Gastroesophageal sphincter (tissue), 4 donors: ENCODE results near the gene MACROD1. TPM values are rescaled to one million over a fixed set of nuclear protein-coding genes. Genes with fewer than 3 reads are reported as not detected.

ENCODE experiments used
- ATAC-seq: fragments of 150-250 bp; one replicate; pipeline ENCODE4 v1.9.1; 2016; ENCODE audit warnings: mild to moderate bottlenecking, moderate library complexity
- H3K27ac ChIP-seq, 4 donors: fragments of 200-600 bp; sonication (generic) in 3 of 4; 1 replicate in 3 of 4; 2 replicates in 1 of 4; pipeline ENCODE4 v1.5.1; 2016 to 2019
- H3K27me3 ChIP-seq: fragments of 200-600 bp; sonication (generic); one replicate; pipeline ENCODE4 v1.5.1; 2019
- H3K36me3 ChIP-seq, 2 donors: fragments of 200-600 bp; sonication (generic); one replicate each; pipeline ENCODE4 v1.5.1; 2019; ENCODE audit warnings: control low read depth in 1 of 2
- H3K4me1 ChIP-seq, 3 donors: fragments of 200-600 bp; sonication (generic); 1 replicate in 2 of 3; 2 replicates in 1 of 3; pipeline ENCODE4 v1.5.1; 2016 to 2019; ENCODE audit warnings: control low read depth in 2 of 3
- H3K4me3 ChIP-seq, 2 donors: fragments of 200-600 bp; sonication (generic); one replicate each; pipeline ENCODE4 v1.5.1; 2019; ENCODE audit warnings: mild to moderate bottlenecking in 1 of 2, moderate library complexity in 1 of 2
- H3K9me3 ChIP-seq, 3 donors: fragments of 200-600 bp; sonication (generic); one replicate each; pipeline ENCODE4 v1.5.1; 2017 to 2019; ENCODE audit warnings: control low read depth in 2 of 3
- CTCF ChIP-seq, 4 experiments: fragments of 200-600 bp in 2 of 4; fragments of 450-650 bp in 2 of 4; sonication (generic) in 1 of 4; IDR thresholded peaks; one replicate each; pipeline ENCODE4 v1.5.1; 2017 to 2019; ENCODE audit warnings: antibody characterized with exemption in 4 of 4, mild to moderate bottlenecking in 2 of 4, moderate library complexity in 2 of 4
- EP300 ChIP-seq: sonication (generic); formaldehyde crosslinking; IDR thresholded peaks from one replicate; pipeline ENCODE4 v1.6.1; 2017; ENCODE audit warnings: antibody characterized with exemption, mild to moderate bottlenecking
- POLR2A ChIP-seq, 2 donors: fragments of 450-650 bp; IDR thresholded peaks; one replicate each; pipeline ENCODE4 v1.6.1; 2017; ENCODE audit warnings: antibody characterized with exemption in 2 of 2, mild to moderate bottlenecking in 2 of 2, moderate library complexity in 1 of 2
- POLR2AphosphoS5 ChIP-seq: sonication (generic); formaldehyde crosslinking; IDR thresholded peaks from one replicate; pipeline ENCODE4 v1.6.1; 2017; ENCODE audit warnings: antibody characterized with exemption
- WGBS, 2 donors: methylation state at CpG; one replicate each; pipeline ENCODE4 v1.1.5; 2018; ENCODE audit warnings: low coverage in 1 of 2; 5-methylcytosine and 5-hydroxymethylcytosine counted together
- total RNA-seq, 4 donors: library from RNA; depleted of rRNA; stranded (reverse); fragments of >200 nt; gene quantifications; one replicate each; pipeline ENCODE4 v1.1.0, GENCODE V29; 2016

Gene MACROD1
- total RNA-seq, 4 donors from 2014 or later: 26.9 to 56.2 (median 30.4) TPM

GRCh38 chr11:64019106-64020037, 146.5 kb downstream of the MACROD1 start:
- Histone ChIP-seq H3K4me1 (no peaks in the 10 kb centered on the region), H3K27ac (no peak overlapping the region), H3K27me3 (no peaks in the 10 kb centered on the region), H3K9me3 (no peaks in the 10 kb centered on the region), H3K4me3 (no peak overlapping the region), H3K36me3 (no peaks in the 10 kb centered on the region)
- TF ChIP-seq CTCF (IDR thresholded peaks at IDR 0.05): no peak
- TF ChIP-seq POLR2AphosphoS5: no peak
- no peak for TF ChIP-seq POLR2A (IDR thresholded peaks at IDR 0.05)
- no peak for TF ChIP-seq EP300
- ATAC-seq: no peak
- WGBS, 2 donors: 85 to 92% methylated on average over 5 to 10 of the region's 27 CpGs

- Histone ChIP-seq H3K27ac (no peak overlapping the region), H3K4me3 (no peak overlapping the region), H3K4me1 (no peaks in the 10 kb centered on the region), H3K27me3 (no peaks in the 10 kb centered on the region), H3K36me3 (no peaks in the 10 kb centered on the region), H3K9me3 (no peaks in the 10 kb centered on the region)
- ATAC-seq: no peak
- TF ChIP-seq POLR2A (IDR thresholded peaks at IDR 0.05) (no peak), EP300 (no peak), POLR2AphosphoS5 (no peak), CTCF (IDR thresholded peaks at IDR 0.05) (no peak)
- WGBS, 2 donors: 100% methylated on average over 1 of the region's 8 CpGs; no CpG with 5 or more reads in 1 of the 2 donors
Observed at GRCh38 chr11:64018310-64018709, 147.6 kb downstream of the MACROD1 start.

GRCh38 chr11:64017945-64018224, 148.0 kb downstream of the MACROD1 start:
- Histone ChIP-seq H3K27me3 (no peaks in the 10 kb centered on the region), H3K9me3 (no peaks in the 10 kb centered on the region), H3K27ac (no peak overlapping the region), H3K36me3 (no peaks in the 10 kb centered on the region), H3K4me3 (no peak overlapping the region), H3K4me1 (no peaks in the 10 kb centered on the region)
- no peak for ATAC-seq
- TF ChIP-seq EP300: no peak
- no peak for TF ChIP-seq POLR2AphosphoS5
- no peak for TF ChIP-seq POLR2A (IDR thresholded peaks at IDR 0.05)
- no peak for TF ChIP-seq CTCF (IDR thresholded peaks at IDR 0.05)
- WGBS, 2 donors: no CpG with 5 or more reads among the region's 7 CpGs

- Histone ChIP-seq H3K4me1 (no peaks in the 10 kb centered on the region), H3K36me3 (no peaks in the 10 kb centered on the region), H3K27ac (no peak overlapping the region), H3K9me3 (no peaks in the 10 kb centered on the region), H3K4me3 (no peak overlapping the region), H3K27me3 (no peaks in the 10 kb centered on the region)
- 51 to 100% methylated on average over 1 to 4 of the region's 35 CpGs for WGBS, 2 donors
- TF ChIP-seq CTCF (IDR thresholded peaks at IDR 0.05) (no peak), POLR2A (IDR thresholded peaks at IDR 0.05) (no peak), POLR2AphosphoS5 (no peak), EP300 (no peak)
- ATAC-seq: no peak
Observed at GRCh38 chr11:64015935-64016845, 149.7 kb downstream of the MACROD1 start.
